HepG2 (cell line): Measurements from ENCODE around the gene PDPK1. TPM values are rescaled to one million over a fixed set of nuclear protein-coding genes. Genes with fewer than 3 reads are reported as not detected.

Experiments
- ATAC-seq: fragments of 200-7000 bp; cut with Tn5 transposase; 3 replicates; pipeline ENCODE4 v1.9.1; 2020; ENCODE audit warnings: mild to moderate bottlenecking, moderate library complexity
- BruUV-seq: library from RNA; stranded (reverse); fragments of 400-500 nt; replicated peaks from 2 replicates; lab custom pipeline; 2021; lab: Mats Ljungman, UMichigan
- CTCF ChIA-PET: fragments of 300-600 bp; formaldehyde crosslinking; extraction: SDS; loops from one replicate; lab custom pipeline; 2021; ENCODE audit warnings: low total read pairs, inconsistent platforms, low intra/inter-chr PET ratio; lab: Yijun Ruan, JAX
- POLR2A ChIA-PET: fragments of 350-600 bp; sonication (Branson Sonifier 250); formaldehyde crosslinking; loops from one replicate; lab custom pipeline; 2020; ENCODE audit warnings: antibody characterized with exemption, inconsistent platforms; lab: Yijun Ruan, JAX
- DNase-seq: peaks from one replicate; pipeline ENCODE4 v3.0.0-alpha.2; 2015; ENCODE audit warnings: low spot score
- FAIRE-seq: peaks from 3 replicates; lab custom pipeline; 2011; peaks lifted over from hg19 to GRCh38; lab: Jason Lieb, UNC
- H2AFZ ChIP-seq: one replicate; pipeline ENCODE4 v1.6.1; 2011; ENCODE audit warnings: low read length, inconsistent platforms
- H3K27ac ChIP-seq: fragments of 300-600 bp; 3 replicates; pipeline ENCODE4 v1.8.0; 2011; ENCODE audit warnings: mixed run types, mild to moderate bottlenecking, mixed read lengths, low read length, inconsistent platforms; ENCODE audit not compliant: insufficient read depth; ENCODE audit errors: extremely low read length
- H3K27me3 ChIP-seq, 2 experiments: fragments of 200-600 bp in 1 of 2; 2 replicates in 1 of 2; 3 replicates in 1 of 2; pipeline versions ENCODE4 v1.6.0 to v1.8.0; 2011; ENCODE audit warnings: low read length in 2 of 2, mild to moderate bottlenecking in 2 of 2, moderate library complexity in 2 of 2, inconsistent platforms in 1 of 2; ENCODE audit not compliant: insufficient read depth in 2 of 2, control insufficient read depth in 1 of 2
- H3K36me3 ChIP-seq, 2 experiments: fragments of 200-600 bp in 1 of 2; replicated peaks in 1 of 2; 2 replicates in 1 of 2; 3 replicates in 1 of 2; pipeline versions ENCODE4 v1.5.1 to v1.8.0; 2011; ENCODE audit warnings: low read length in 2 of 2, inconsistent platforms in 1 of 2; ENCODE audit not compliant: insufficient read depth in 2 of 2, control insufficient read depth in 1 of 2
- H3K4me1 ChIP-seq: 2 replicates; pipeline ENCODE4 v1.5.1; 2012; ENCODE audit warnings: low read length, inconsistent platforms; ENCODE audit not compliant: insufficient read depth
- H3K4me2 ChIP-seq: 2 replicates; pipeline ENCODE4 v1.6.0; 2011; ENCODE audit warnings: low read depth, low read length, inconsistent platforms
- H3K4me3 ChIP-seq, 3 experiments: fragments of 200-600 bp in 1 of 3; sonication (generic), shearing (Covaris generic) in 1 of 3; replicated peaks in 1 of 3; 2 replicates each; pipeline ENCODE4 v1.5.1; 2011 to 2016; ENCODE audit warnings: low read length in 3 of 3, inconsistent platforms in 2 of 3, low read depth in 2 of 3, mild to moderate bottlenecking in 2 of 3, control low read depth in 1 of 3, mixed read lengths in 1 of 3; ENCODE audit not compliant: insufficient read depth in 1 of 3
- H3K79me2 ChIP-seq: one replicate; pipeline ENCODE4 v1.6.1; 2011; ENCODE audit warnings: low read length, inconsistent platforms; ENCODE audit not compliant: insufficient read depth
- H3K9ac ChIP-seq: 2 replicates; pipeline ENCODE4 v1.6.0; 2011; ENCODE audit warnings: mild to moderate bottlenecking, low read depth, low read length, inconsistent platforms; ENCODE audit not compliant: insufficient read depth
- H3K9me3 ChIP-seq: 2 replicates; pipeline ENCODE4 v1.5.1; 2012; ENCODE audit warnings: mild to moderate bottlenecking, low read length
- H4K20me1 ChIP-seq: 2 replicates; pipeline ENCODE4 v1.6.0; 2011; ENCODE audit warnings: inconsistent platforms, mild to moderate bottlenecking, low read length, moderate library complexity; ENCODE audit not compliant: insufficient read depth
- ARID2 ChIP-seq: sonication (generic); formaldehyde crosslinking; IDR thresholded peaks from 2 replicates; pipeline ENCODE4 v1.8.1; 2022; ENCODE audit warnings: mild to moderate bottlenecking, missing genetic modification reagents, borderline replicate concordance
- ASH2L ChIP-seq: fragments of 300-600, 200-600 bp; sonication (generic); IDR thresholded peaks from 2 replicates; pipeline ENCODE4 v1.7.0; 2017; ENCODE audit warnings: low read depth, mild to moderate bottlenecking, moderate library complexity, mixed read lengths, low read length; ENCODE audit not compliant: insufficient read length
- ELK4 ChIP-seq: sonication (generic); formaldehyde crosslinking; IDR thresholded peaks from 2 replicates; pipeline ENCODE4 v1.9.0; 2021; ENCODE audit warnings: missing genetic modification reagents, borderline replicate concordance
- FOXA3 ChIP-seq: IDR thresholded peaks from 2 replicates; pipeline ENCODE4 v1.6.1; 2016; ENCODE audit warnings: missing genetic modification reagents, missing compliant biosample characterization
- HMGXB3 ChIP-seq: sonication (generic); formaldehyde crosslinking; IDR thresholded peaks from 2 replicates; pipeline ENCODE4 v1.4.0; 2020; ENCODE audit warnings: missing genetic modification reagents, borderline replicate concordance
- KAT8 ChIP-seq: IDR thresholded peaks from 2 replicates; pipeline ENCODE4 v1.6.1; 2016; ENCODE audit warnings: missing genetic modification reagents, missing compliant biosample characterization
- SOX13 ChIP-seq, 3 experiments: fragments of 450-650 bp in 1 of 3; sonication (generic) in 1 of 3; formaldehyde crosslinking in 1 of 3; IDR thresholded peaks in 2 of 3; conservative IDR thresholded peaks in 1 of 3; 2 replicates each; pipeline versions ENCODE4 v1.5.0 to v1.6.1; 2016 to 2020; ENCODE audit warnings: antibody characterized with exemption in 1 of 3, mild to moderate bottlenecking in 1 of 3, missing compliant biosample characterization in 1 of 3, missing genetic modification reagents in 1 of 3, moderate library complexity in 1 of 3
- ZFP37 ChIP-seq: sonication (generic); formaldehyde crosslinking; IDR thresholded peaks from 2 replicates; pipeline ENCODE4 v1.4.0; 2020; ENCODE audit warnings: missing genetic modification reagents, borderline replicate concordance
- ZNF773 ChIP-seq: sonication (generic); formaldehyde crosslinking; IDR thresholded peaks from 2 replicates; pipeline ENCODE4 v1.4.0; 2020; ENCODE audit warnings: missing genetic modification reagents, borderline replicate concordance
- ZSCAN12 ChIP-seq: sonication (generic); formaldehyde crosslinking; IDR thresholded peaks from 2 replicates; pipeline ENCODE4 v1.9.0; 2021; ENCODE audit warnings: mild to moderate bottlenecking, missing genetic modification reagents
- ZSCAN30 ChIP-seq: sonication (generic); formaldehyde crosslinking; IDR thresholded peaks from 2 replicates; pipeline ENCODE4 v1.5.0; 2020; ENCODE audit warnings: mild to moderate bottlenecking, missing genetic modification reagents
- WGBS: methylation state at CpG from one replicate; pipeline ENCODE4 v1.1.6; 2017; ENCODE audit warnings: low lambda C conversion rate; 5-methylcytosine and 5-hydroxymethylcytosine counted together
- in situ Hi-C: cut with HindIII; loops from 2 replicates; pipeline ENCODE4 v1.10.0; 2017; ENCODE audit warnings: low pct_unique_long_range_greater_than_20kb; ENCODE audit not compliant: extremely low pct_ligation_motif_present
- intact Hi-C: fragments of 100-400 bp; cut with micrococcal nuclease; formaldehyde crosslinking; loops from one replicate; pipeline ENCODE4 v1.10.0; 2022; ENCODE audit not compliant: unreplicated experiment
- polyA plus RNA-seq, 8 experiments: library from polyadenylated mRNA; depleted of rRNA in 3 of 8; stranded (reverse) in 7 of 8; unstranded in 1 of 8; fragments of >200 nt; fragmentation: Illumina TruSeq in 4 of 8; extraction: Trizol in 4 of 8; gene quantifications; 2 replicates each; pipeline versions ENCODE4 v1.2.1 to v1.2.3, GENCODE V29; 2011 to 2016; ENCODE audit warnings: low read depth in 4 of 8, missing spikeins in 1 of 8, mixed read lengths in 1 of 8; ENCODE audit not compliant: insufficient read depth in 1 of 8
- total RNA-seq, 5 experiments: library from RNA; depleted of rRNA; stranded (reverse); fragments of >200 nt; fragmentation: Illumina TruSeq; extraction: Trizol; gene quantifications; 2 replicates each; pipeline ENCODE4 v1.2.3, GENCODE V29; 2016; ENCODE audit warnings: low read depth in 1 of 5
- TF ChIP-seq, protein P1 (sequence below): sonication (generic); formaldehyde crosslinking; IDR thresholded peaks from 2 replicates; pipeline ENCODE4 v1.4.0; 2020; ENCODE audit warnings: missing genetic modification reagents, borderline replicate concordance
- TF ChIP-seq, protein P2 (sequence below): sonication (generic); formaldehyde crosslinking; IDR thresholded peaks from 2 replicates; pipeline ENCODE4 v1.8.1; 2023; ENCODE audit warnings: mild to moderate bottlenecking, missing genetic modification reagents

Gene PDPK1
- total and polyA plus RNA-seq, 2 of the 13 experiments (the other 11 are each of a cell fraction or from before 2014, with no cell fraction given), result 59.6 to 129 TPM

DNA sequence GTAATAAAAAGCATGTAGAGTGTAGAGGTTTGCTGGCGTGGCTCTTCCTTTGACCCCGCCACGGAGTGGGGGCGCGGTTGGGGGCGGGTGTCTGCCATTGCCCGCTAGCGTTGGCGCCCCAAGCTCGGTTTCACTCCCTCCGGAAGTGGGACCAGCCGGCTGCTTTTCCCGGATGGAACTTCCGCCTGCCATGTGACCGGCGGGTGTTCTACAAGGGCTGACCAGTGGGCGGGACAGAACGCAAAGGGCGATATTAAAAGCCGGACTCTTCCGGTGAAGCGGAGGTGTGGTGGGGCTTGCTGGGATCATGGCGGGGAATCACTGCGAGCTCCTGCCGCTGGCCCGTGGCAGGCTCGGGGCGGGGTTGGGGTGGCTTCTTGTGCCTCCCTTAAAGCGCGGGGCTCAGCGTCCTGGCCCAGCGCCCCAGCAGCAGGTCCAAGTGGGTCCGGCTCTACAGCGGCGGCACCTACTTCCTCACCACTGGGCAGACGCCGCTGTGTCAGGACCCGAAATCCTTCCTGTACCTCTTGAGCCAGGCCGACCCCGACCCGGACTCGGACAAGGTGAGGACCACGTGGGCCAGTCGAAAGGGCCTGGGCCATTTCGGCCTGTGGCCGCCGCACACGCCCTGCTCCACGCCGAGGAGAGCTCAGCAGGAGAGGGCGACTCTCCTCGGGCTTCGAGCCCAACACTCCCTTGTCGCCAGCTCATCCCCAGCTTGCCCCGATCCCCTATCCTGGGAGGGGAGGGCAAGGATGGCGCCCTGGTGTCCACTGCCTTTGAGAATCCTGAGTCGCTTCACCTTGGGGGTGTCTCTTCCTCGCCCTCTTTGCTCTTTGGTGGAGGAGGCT, 65.6 kb downstream of the PDPK1 start:
- no peaks in the 10 kb centered on the region for H4K20me1 ChIP-seq
- H3K27ac ChIP-seq, result peak overlapping the region; percentile 60
- peaks cover 4 to 7% of the 10 kb centered on the region in 2 experiments; a peak in 4 of 5 replicates for H3K36me3 ChIP-seq
- in situ Hi-C loops (no loop called here), intact Hi-C loops (no loop called here)
- ChIA-PET POLR2A (interaction anchor here (0.6 to 1.0 kb wide), 5 partner anchors 52 to 149 kb away, joined by 3 to 5 read pairs (median 4); partner anchors contain the start of genes AMDHD2, KCTD5, PDPK1 and SRRM2), CTCF (no interaction called here)
- WGBS, result 0% methylated on average over 32 of the region's 58 CpGs
- 0 out of 2 replicates have a peak, but pooled peaks cover 9% of the 10 kb centered on the region for H3K4me1 ChIP-seq
- H3K4me3 ChIP-seq, result peak overlapping the region; percentile 45 to 100 (median 84)
- BruUV-seq, result TSS peak; percentile 71
- FAIRE-seq (no peak), DNase-seq (peak; percentile 94), ATAC-seq (peak; percentile 89)
- H3K27me3 ChIP-seq, result no peaks in the 10 kb centered on the region
- no peak overlapping the region for H2AFZ ChIP-seq
- H3K9ac ChIP-seq, result peak overlapping the region; percentile 85
- peaks cover 22% of the 10 kb centered on the region for H3K79me2 ChIP-seq
- peak overlapping the region; percentile 62 for H3K4me2 ChIP-seq
- no peaks in the 10 kb centered on the region for H3K9me3 ChIP-seq
- TF ChIP-seq ARID2 (CRISPR knock-in tag) (peak; percentile 67; the same call in 1 of the 2 replicates), FOXA3 (peak; percentile 74), ZFP37 (CRISPR knock-in tag) (peak; percentile 75), SOX13 (IDR thresholded peaks at IDR 0.05) (0 out of 2 replicates have a peak, but pooled peaks have one; percentile 23), SOX13 (CRISPR knock-in tag; conservative IDR thresholded peaks at IDR 0.05 in 1 of 2, IDR thresholded peaks at IDR 0.05 in 1 of 2) (peak; percentile 33 to 87; a peak in 2 of 4 replicates), HMGXB3 (CRISPR knock-in tag) (peak; percentile 81), ELK4 (CRISPR knock-in tag) (peak; percentile 26; the same call in 1 of the 2 replicates), ZSCAN30 (CRISPR knock-in tag) (no peak), ZSCAN12 (0 out of 2 replicates have a peak, but pooled peaks have one; percentile 56), KAT8 (CRISPR knock-in tag) (peak; percentile 99), ASH2L (peak; percentile 89), ZNF773 (CRISPR knock-in tag) (peak; percentile 78; the same call in 1 of the 2 replicates)
- TF ChIP-seq, protein P1, sequence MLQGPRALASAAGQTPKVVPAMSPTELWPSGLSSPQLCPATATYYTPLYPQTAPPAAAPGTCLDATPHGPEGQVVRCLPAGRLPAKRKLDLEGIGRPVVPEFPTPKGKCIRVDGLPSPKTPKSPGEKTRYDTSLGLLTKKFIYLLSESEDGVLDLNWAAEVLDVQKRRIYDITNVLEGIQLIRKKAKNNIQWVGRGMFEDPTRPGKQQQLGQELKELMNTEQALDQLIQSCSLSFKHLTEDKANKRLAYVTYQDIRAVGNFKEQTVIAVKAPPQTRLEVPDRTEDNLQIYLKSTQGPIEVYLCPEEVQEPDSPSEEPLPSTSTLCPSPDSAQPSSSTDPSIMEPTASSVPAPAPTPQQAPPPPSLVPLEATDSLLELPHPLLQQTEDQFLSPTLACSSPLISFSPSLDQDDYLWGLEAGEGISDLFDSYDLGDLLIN (CRISPR knock-in tag), result peak; percentile 83; the same call in 1 of the 2 replicates
- TF ChIP-seq, protein P2, sequence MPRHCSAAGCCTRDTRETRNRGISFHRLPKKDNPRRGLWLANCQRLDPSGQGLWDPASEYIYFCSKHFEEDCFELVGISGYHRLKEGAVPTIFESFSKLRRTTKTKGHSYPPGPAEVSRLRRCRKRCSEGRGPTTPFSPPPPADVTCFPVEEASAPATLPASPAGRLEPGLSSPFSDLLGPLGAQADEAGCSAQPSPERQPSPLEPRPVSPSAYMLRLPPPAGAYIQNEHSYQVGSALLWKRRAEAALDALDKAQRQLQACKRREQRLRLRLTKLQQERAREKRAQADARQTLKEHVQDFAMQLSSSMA (CRISPR knock-in tag), result 0 out of 2 replicates have a peak, but pooled peaks have one; percentile 75
